DND-41 (cell line): ENCODE measurements around the gene UBC.

Experiments used
- CTCF ChIP-seq: IDR thresholded peaks from 2 replicates; pipeline ENCODE4 v1.5.1; 2012; ENCODE audit warnings: borderline replicate concordance, low read length, moderate library complexity, mild to moderate bottlenecking; ENCODE audit not compliant: poor library complexity, severe bottlenecking; ENCODE audit errors: extremely low read depth
- EZH2 ChIP-seq: IDR thresholded peaks from 3 replicates; pipeline ENCODE4 v1.6.1; 2012; ENCODE audit warnings: borderline replicate concordance, low read depth, mild to moderate bottlenecking, moderate library complexity, low read length, inconsistent platforms; ENCODE audit not compliant: severe bottlenecking

GRCh38 chr12:124925117-124925516 is 10.7 kb upstream of the UBC start:
- TF ChIP-seq CTCF (no peak), EZH2 (no peak)
